OCI-LY7 (cell line): ENCODE results near the gene SLC37A1. TPM values are rescaled to one million over a fixed set of nuclear protein-coding genes. Genes with fewer than 3 reads are reported as not detected.
A peak's percentile ranks its signal among the peaks of the same experiment; 100 is the strongest.

ENCODE experiments used
- BruUV-seq: library from RNA; stranded (reverse); fragments of 400-500 nt; replicated peaks from 2 replicates; lab custom pipeline; 2021; lab: Mats Ljungman, UMichigan
- CTCF ChIA-PET: fragments of 300-600 bp; sonication (Branson Sonifier 250); formaldehyde crosslinking; loops from one replicate; lab custom pipeline; 2022; ENCODE audit warnings: antibody characterized with exemption; ENCODE audit not compliant: unreplicated experiment; lab: Charles Lee
- POLR2A ChIA-PET: fragments of 300-600 bp; sonication (Branson Sonifier 250); formaldehyde crosslinking; loops from one replicate; lab custom pipeline; 2022; ENCODE audit warnings: antibody characterized with exemption; lab: Charles Lee
- DNase-seq: peaks from one replicate; pipeline ENCODE4 v3.0.0-alpha.2; 2015; ENCODE audit warnings: low spot score
- H2AFZ ChIP-seq: fragments of 200-600 bp; sonication (generic), shearing (Covaris generic); 2 replicates; pipeline ENCODE4 v1.6.1; 2014; ENCODE audit warnings: mild to moderate bottlenecking, antibody characterized with exemption, low read length, moderate library complexity
- H3K27ac ChIP-seq: fragments of 200-600 bp; sonication (generic); 2 replicates; pipeline ENCODE4 v1.5.1; 2014; ENCODE audit warnings: mixed run types, low read depth, mild to moderate bottlenecking, moderate library complexity, low read length, inconsistent platforms; ENCODE audit not compliant: poor library complexity, severe bottlenecking
- H3K36me3 ChIP-seq: fragments of 200-600 bp; sonication (generic); 2 replicates; pipeline ENCODE4 v1.6.1; 2014; ENCODE audit warnings: mild to moderate bottlenecking, antibody characterized with exemption, low read length, moderate library complexity, mixed read lengths; ENCODE audit not compliant: insufficient read depth
- H3K4me1 ChIP-seq: fragments of 200-600 bp; sonication (generic); 2 replicates; pipeline ENCODE4 v1.5.1; 2014; ENCODE audit warnings: mild to moderate bottlenecking, low read length; ENCODE audit not compliant: insufficient read depth, poor library complexity, severe bottlenecking
- H3K4me2 ChIP-seq: fragments of 200-600 bp; sonication (generic); 2 replicates; pipeline ENCODE4 v1.6.1; 2014; ENCODE audit warnings: mild to moderate bottlenecking, low read length
- H3K4me3 ChIP-seq: fragments of 200-600 bp; sonication (generic); 2 replicates; pipeline ENCODE4 v1.5.1; 2014; ENCODE audit warnings: mild to moderate bottlenecking, low read depth, low read length; ENCODE audit not compliant: poor library complexity, severe bottlenecking
- H3K79me2 ChIP-seq: fragments of 200-600 bp; sonication (generic); 2 replicates; pipeline ENCODE4 v1.6.1; 2016; ENCODE audit warnings: low read depth, mild to moderate bottlenecking, low read length, moderate library complexity, mixed read lengths; ENCODE audit not compliant: insufficient read depth
- H3K9me2 ChIP-seq: fragments of 200-600 bp; sonication (generic); 2 replicates; pipeline ENCODE4 v1.6.1; 2016; ENCODE audit warnings: mild to moderate bottlenecking, low read length, mixed read lengths; ENCODE audit not compliant: insufficient read depth
- H3K9me3 ChIP-seq: fragments of 200-600 bp; sonication (generic); 2 replicates; pipeline ENCODE4 v1.6.1; 2014; ENCODE audit warnings: mild to moderate bottlenecking, mixed run types, low read length, mixed read lengths
- H4K20me1 ChIP-seq: fragments of 200-600 bp; sonication (generic); 2 replicates; pipeline ENCODE4 v1.6.1; 2014; ENCODE audit warnings: mild to moderate bottlenecking, antibody characterized with exemption, low read length, moderate library complexity, mixed read lengths; ENCODE audit not compliant: insufficient read depth
- EZH2phosphoT487 ChIP-seq: fragments of 200-600 bp; sonication (generic); IDR thresholded peaks from 2 replicates; pipeline ENCODE4 v1.6.1; 2018; ENCODE audit warnings: low read depth, borderline replicate concordance, mild to moderate bottlenecking, mixed run types, antibody characterized with exemption, low read length, moderate library complexity, mixed read lengths
- intact Hi-C: fragments of 100-400 bp; cut with micrococcal nuclease; formaldehyde crosslinking; loops from one replicate; pipeline ENCODE4 v1.10.0; 2022; ENCODE audit not compliant: unreplicated experiment
- total RNA-seq, 2 experiments: library from RNA; depleted of rRNA in 1 of 2; stranded (reverse); fragments of >200 nt in 1 of 2; shearing (Covaris generic) in 1 of 2; gene quantifications; 2 replicates each; pipeline ENCODE4 v1.2.3, GENCODE V29; 2014 to 2022
- TF ChIP-seq, protein P1 (sequence below): fragments of 200-600 bp; sonication (generic); conservative IDR thresholded peaks from 2 replicates; pipeline ENCODE4 v1.5.1; 2014; ENCODE audit warnings: mild to moderate bottlenecking, antibody characterized with exemption, low read length, moderate library complexity, mixed read lengths

Gene SLC37A1
- total RNA-seq, 2 experiments from 2014 or later = 22.5 to 27.6 TPM

DNA sequence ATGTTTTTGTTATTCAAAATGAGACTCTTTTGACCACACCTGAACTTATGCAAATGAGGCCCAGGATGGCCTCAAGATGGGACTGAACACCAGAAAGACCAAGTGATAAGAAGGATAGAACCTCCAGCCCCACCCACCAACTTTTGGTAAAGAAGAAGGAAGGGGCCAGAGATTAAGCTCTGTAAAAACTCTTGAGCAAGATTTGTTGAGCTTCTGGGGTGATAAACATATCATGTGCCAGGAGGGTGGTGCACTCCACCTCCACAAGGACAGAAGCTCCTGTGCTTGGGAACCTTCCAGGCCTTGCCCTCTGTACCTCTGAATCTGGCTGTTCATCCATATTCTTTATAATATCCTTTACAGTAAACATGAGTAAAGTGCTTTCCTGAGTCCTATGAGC is 22.9 kb upstream of the SLC37A1 start:
- TF ChIP-seq EZH2phosphoT487 = no peak
- TF ChIP-seq, protein P1, sequence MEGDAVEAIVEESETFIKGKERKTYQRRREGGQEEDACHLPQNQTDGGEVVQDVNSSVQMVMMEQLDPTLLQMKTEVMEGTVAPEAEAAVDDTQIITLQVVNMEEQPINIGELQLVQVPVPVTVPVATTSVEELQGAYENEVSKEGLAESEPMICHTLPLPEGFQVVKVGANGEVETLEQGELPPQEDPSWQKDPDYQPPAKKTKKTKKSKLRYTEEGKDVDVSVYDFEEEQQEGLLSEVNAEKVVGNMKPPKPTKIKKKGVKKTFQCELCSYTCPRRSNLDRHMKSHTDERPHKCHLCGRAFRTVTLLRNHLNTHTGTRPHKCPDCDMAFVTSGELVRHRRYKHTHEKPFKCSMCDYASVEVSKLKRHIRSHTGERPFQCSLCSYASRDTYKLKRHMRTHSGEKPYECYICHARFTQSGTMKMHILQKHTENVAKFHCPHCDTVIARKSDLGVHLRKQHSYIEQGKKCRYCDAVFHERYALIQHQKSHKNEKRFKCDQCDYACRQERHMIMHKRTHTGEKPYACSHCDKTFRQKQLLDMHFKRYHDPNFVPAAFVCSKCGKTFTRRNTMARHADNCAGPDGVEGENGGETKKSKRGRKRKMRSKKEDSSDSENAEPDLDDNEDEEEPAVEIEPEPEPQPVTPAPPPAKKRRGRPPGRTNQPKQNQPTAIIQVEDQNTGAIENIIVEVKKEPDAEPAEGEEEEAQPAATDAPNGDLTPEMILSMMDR = no peak
- Histone ChIP-seq H3K79me2 (no peaks in the 10 kb centered on the region), H3K4me3 (no peak overlapping the region), H4K20me1 (no peaks in the 10 kb centered on the region), H3K27ac (no peak overlapping the region), H3K9me2 (no peaks in the 10 kb centered on the region), H2AFZ (no peak overlapping the region), H3K4me2 (no peak overlapping the region), H3K4me1 (peaks cover 21% of the 10 kb centered on the region), H3K36me3 (no peaks in the 10 kb centered on the region; the same call in 1 of the 2 replicates), H3K9me3 (no peaks in the 10 kb centered on the region)
- ChIA-PET CTCF (interaction anchor here (1.1 kb wide), 1 partner anchor 35 kb away, joined by 3 read pairs; no protein-coding TSS in a partner anchor), POLR2A (no interaction called here)
- DNase-seq = no peak
- no TSS peak for BruUV-seq
- intact Hi-C loops = no loop called here

DNA sequence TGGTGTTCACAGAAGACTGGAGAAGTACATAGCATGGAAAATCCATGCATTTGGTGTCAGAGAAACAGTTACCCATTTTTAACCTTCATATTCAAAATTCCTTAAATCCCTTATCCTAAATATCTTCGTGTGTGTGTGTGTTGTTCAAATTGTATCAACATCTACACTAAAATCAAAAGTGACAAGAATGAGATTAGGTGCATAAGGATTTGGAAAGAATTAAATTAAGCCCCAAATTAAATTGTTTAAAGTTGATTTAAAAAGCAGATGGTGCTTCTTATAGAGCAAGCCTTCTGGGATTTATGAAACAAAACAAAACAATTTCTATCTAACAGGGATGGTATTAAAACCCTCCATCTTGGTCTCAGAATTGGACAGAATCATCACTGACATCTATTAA is 22.3 kb upstream of the SLC37A1 start:
- DNase-seq = no peak
- intact Hi-C loops = no loop called here
- Histone ChIP-seq H3K4me1 (peaks cover 21% of the 10 kb centered on the region), H3K9me2 (no peaks in the 10 kb centered on the region), H3K79me2 (no peaks in the 10 kb centered on the region), H3K27ac (no peak overlapping the region), H3K36me3 (no peaks in the 10 kb centered on the region; the same call in 1 of the 2 replicates), H3K4me3 (no peak overlapping the region), H3K9me3 (no peaks in the 10 kb centered on the region), H4K20me1 (no peaks in the 10 kb centered on the region), H2AFZ (no peak overlapping the region), H3K4me2 (no peak overlapping the region)
- ChIA-PET POLR2A (no interaction called here), CTCF (interaction anchor here (1.1 kb wide), 1 partner anchor 35 kb away, joined by 3 read pairs; no protein-coding TSS in a partner anchor)
- BruUV-seq = no TSS peak
- TF ChIP-seq, protein P1 = no peak
- TF ChIP-seq EZH2phosphoT487 = no peak

DNA sequence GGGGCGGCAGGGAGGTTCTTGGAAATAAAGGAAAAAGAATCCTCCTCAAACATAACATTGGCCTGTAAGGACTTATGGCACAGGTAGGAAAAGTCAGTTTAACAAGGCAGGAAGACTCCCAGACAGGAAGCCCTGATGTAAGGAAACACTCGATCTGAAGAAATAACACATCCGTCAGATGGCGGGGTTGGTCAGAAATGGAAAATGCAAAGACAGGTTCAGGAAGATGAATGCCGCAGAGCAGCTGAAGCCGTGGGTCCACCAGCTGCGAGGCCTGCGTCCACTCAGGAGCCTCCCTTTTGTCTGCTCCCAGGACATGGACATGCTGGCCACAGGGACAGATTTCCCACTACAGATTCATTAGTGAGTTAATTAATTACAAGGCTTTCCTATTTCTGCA is 21.5 kb upstream of the SLC37A1 start:
- ChIA-PET POLR2A (interaction anchor here (1.0 kb wide), 1 partner anchor 9 kb away, joined by 3 read pairs; no protein-coding TSS in a partner anchor), CTCF (no interaction called here)
- no peak overlapping the region for H3K4me3 ChIP-seq
- DNase-seq = no peak
- H3K4me2 ChIP-seq = peak overlapping the region; percentile 19; the same call in 1 of the 2 replicates
- H4K20me1 ChIP-seq = no peaks in the 10 kb centered on the region
- H3K27ac ChIP-seq = no peak overlapping the region
- TF ChIP-seq, protein P1 = no peak
- TF ChIP-seq EZH2phosphoT487 = no peak
- intact Hi-C loops = no loop called here
- H3K36me3 ChIP-seq = no peaks in the 10 kb centered on the region; the same call in 1 of the 2 replicates
- no peaks in the 10 kb centered on the region for H3K9me3 ChIP-seq
- BruUV-seq = no TSS peak
- peak overlapping the region; percentile 26; the same call in 1 of the 2 replicates for H2AFZ ChIP-seq
- H3K9me2 ChIP-seq = no peaks in the 10 kb centered on the region
- H3K79me2 ChIP-seq = no peaks in the 10 kb centered on the region
- H3K4me1 ChIP-seq = peaks cover 22% of the 10 kb centered on the region
